Kidney epithelial cell (primary cell): Measurements from ENCODE around the gene SLC38A3. TPM values are rescaled to one million over a fixed set of nuclear protein-coding genes. Genes with fewer than 3 reads are reported as not detected.
"Not testable (repeated sequence)": the region's sequence is repeated elsewhere in the genome, so short reads cannot be mapped to it uniquely, and the experiment has no call there.

ENCODE experiments used
- DNase-seq: peaks from one replicate; pipeline ENCODE4 v3.0.0-alpha.2; 2010; ENCODE audit warnings: low read depth
- H3K27me3 ChIP-seq: 2 replicates; pipeline ENCODE4 v1.6.0; 2011; ENCODE audit warnings: low read length; ENCODE audit not compliant: control insufficient read depth, insufficient read depth
- H3K36me3 ChIP-seq: 2 replicates; pipeline ENCODE4 v1.5.1; 2011; ENCODE audit warnings: low read length; ENCODE audit not compliant: control insufficient read depth, insufficient read depth
- H3K4me3 ChIP-seq: 2 replicates; pipeline ENCODE4 v1.5.1; 2011; ENCODE audit warnings: low read depth, mild to moderate bottlenecking, control low read depth, low read length
- total RNA-seq: library from RNA; depleted of rRNA; stranded (reverse); fragments of >200 nt; gene quantifications from 2 replicates; pipeline ENCODE4 v1.2.3, GENCODE V29; 2015
- TF ChIP-seq, protein P1 (sequence below): IDR thresholded peaks from 2 replicates; pipeline ENCODE4 v1.5.1; 2011; ENCODE audit warnings: mild to moderate bottlenecking, moderate library complexity, low read length, control low read depth, inconsistent platforms; ENCODE audit not compliant: insufficient read depth, poor library complexity, severe bottlenecking

The SLC38A3 gene
- total RNA-seq, 1 donor from 2014 or later = 0.13 TPM

DNA sequence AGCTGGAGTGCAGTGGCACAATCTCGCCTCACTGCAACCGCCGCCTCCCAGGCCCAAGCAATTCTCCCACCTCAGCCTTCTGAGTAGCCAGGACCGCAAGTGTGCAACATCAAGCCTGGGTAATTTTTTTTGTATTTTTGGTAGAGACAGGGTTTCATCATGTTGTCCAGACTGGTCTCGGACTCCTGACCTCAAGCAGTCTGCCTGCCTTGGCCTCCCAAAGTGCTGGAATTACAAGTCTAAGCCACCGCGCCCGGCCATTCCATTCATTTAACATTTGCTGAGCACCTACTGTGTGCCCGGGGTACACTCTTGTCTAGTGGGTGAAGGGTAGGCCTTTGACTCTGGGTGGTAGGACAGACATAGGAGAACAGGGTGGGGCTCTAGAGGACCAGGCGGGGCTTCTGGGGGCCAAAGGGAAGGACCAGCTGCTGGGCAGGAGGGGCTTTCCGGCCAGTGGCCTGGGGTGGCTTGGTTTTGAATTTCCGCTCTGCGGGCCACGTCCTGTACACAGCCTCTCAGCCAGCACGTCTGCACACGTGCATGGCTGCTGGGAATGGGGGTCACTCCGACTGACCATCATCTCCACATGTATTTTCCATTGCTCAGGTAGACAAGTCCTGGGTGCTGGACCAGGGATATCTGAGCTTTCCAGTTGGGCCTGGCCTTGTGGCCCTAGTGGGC is 2.4 kb downstream of the SLC38A3 start:
- DNase-seq = no peak
- Histone ChIP-seq H3K4me3 (no peak overlapping the region), H3K36me3 (no peaks in the 10 kb centered on the region), H3K27me3 (peaks cover 44% of the 10 kb centered on the region)
- TF ChIP-seq, protein P1, sequence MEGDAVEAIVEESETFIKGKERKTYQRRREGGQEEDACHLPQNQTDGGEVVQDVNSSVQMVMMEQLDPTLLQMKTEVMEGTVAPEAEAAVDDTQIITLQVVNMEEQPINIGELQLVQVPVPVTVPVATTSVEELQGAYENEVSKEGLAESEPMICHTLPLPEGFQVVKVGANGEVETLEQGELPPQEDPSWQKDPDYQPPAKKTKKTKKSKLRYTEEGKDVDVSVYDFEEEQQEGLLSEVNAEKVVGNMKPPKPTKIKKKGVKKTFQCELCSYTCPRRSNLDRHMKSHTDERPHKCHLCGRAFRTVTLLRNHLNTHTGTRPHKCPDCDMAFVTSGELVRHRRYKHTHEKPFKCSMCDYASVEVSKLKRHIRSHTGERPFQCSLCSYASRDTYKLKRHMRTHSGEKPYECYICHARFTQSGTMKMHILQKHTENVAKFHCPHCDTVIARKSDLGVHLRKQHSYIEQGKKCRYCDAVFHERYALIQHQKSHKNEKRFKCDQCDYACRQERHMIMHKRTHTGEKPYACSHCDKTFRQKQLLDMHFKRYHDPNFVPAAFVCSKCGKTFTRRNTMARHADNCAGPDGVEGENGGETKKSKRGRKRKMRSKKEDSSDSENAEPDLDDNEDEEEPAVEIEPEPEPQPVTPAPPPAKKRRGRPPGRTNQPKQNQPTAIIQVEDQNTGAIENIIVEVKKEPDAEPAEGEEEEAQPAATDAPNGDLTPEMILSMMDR = no peak

DNA sequence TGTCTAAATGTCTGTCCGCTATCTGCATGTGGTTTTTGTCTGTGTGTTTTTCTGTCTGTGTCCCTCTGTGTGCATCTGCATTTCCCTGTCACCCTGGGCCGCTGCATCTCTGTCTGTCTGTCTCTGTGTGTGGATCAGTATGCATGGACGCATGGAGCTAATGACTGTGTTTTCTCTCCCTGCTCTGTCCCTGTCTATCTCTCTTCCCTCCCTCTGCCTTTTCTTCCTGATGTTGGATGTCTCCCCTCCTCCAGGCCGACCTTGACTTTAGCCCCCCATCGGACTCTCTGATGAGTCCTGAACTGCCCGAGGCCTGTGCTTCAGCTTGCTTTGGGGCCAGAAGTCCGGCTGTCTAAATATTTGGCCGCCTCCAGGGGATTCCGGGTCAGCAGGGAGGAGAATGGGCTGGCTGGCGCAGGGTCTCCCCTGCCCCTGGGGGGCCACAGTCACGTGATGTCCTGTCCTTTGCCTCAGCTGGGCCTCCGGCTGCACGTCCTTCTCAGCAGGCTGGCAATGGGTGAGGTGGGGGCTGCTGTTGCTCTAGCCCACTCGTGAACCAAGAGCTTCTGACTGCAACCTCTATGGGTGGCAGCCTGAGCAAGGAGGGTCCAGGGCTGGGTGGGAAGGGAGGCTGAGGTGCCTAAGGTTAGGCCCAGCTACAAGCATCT is 3.7 kb downstream of the SLC38A3 start:
- DNase-seq = no peak
- H3K4me3 ChIP-seq = no peak overlapping the region
- H3K27me3 ChIP-seq = peaks cover 34% of the 10 kb centered on the region
- no peaks in the 10 kb centered on the region for H3K36me3 ChIP-seq
- TF ChIP-seq, protein P1 = no peak

DNA sequence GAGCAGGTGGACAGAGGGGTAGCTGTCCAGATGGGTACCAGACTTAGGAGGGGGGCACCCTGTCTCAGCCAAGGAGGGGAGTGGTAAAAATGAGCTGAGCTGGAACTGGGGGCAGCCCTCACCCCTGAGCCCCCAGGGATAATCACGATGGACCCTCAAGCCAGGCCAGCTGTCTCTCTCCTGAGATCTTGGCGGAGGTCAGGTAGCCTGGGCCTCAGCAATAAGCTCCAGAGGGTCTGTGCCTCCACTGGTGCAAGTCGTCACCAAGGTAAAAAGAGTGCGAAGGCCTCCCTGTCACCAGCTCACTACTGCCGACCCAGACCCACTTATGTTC is 5.1 kb downstream of the SLC38A3 start:
- Histone ChIP-seq H3K36me3 (no peaks in the 10 kb centered on the region), H3K4me3 (no peak overlapping the region), H3K27me3 (peaks cover 22% of the 10 kb centered on the region)
- DNase-seq = no peak
- TF ChIP-seq, protein P1 = no peak

- Histone ChIP-seq H3K4me3 (no peak overlapping the region), H3K36me3 (no peaks in the 10 kb centered on the region), H3K27me3 (peaks cover 20% of the 10 kb centered on the region)
- TF ChIP-seq, protein P1 = no peak
- no peak for DNase-seq
These were observed 5.7 kb downstream of the SLC38A3 start for GRCh38 chr3:50210510-50211367.

GRCh38 chr3:50211368-50211717 is 6.3 kb downstream of the SLC38A3 start:
- DNase-seq, H3K4me3 ChIP-seq, H3K36me3 ChIP-seq: not testable (repeated sequence)
- H3K27me3 ChIP-seq = peaks cover 14% of the 10 kb centered on the region

DNA sequence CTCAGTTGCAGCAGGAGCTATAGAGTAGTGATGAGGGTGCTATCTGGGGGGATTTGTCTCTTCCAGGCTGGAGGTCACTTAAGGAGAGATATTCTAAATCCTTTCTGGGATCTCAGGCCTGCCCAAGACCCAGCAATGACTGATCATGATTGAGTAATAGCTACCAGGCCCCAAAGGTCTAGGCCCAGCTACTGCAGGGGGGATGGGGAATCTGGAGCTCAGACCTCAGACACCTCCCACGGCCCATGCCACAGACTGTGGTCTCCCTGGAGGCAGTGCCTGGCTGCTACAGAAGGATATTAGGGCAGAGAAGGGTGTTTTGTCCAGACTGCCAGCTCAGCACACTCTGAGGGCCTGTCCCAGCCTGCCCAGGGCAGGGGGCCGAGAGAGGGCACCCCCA is 6.9 kb downstream of the SLC38A3 start:
- peaks cover 8% of the 10 kb centered on the region for H3K27me3 ChIP-seq
- TF ChIP-seq, protein P1 = no peak
- H3K4me3 ChIP-seq = no peak overlapping the region
- DNase-seq = peak; percentile 34
- no peaks in the 10 kb centered on the region for H3K36me3 ChIP-seq
